ENCODE data around the gene EHD2.

GRCh38 chr19:47681936-47682335 is 31.3 kb upstream of the EHD2 start:
- TF ChIP-seq, protein P1, sequence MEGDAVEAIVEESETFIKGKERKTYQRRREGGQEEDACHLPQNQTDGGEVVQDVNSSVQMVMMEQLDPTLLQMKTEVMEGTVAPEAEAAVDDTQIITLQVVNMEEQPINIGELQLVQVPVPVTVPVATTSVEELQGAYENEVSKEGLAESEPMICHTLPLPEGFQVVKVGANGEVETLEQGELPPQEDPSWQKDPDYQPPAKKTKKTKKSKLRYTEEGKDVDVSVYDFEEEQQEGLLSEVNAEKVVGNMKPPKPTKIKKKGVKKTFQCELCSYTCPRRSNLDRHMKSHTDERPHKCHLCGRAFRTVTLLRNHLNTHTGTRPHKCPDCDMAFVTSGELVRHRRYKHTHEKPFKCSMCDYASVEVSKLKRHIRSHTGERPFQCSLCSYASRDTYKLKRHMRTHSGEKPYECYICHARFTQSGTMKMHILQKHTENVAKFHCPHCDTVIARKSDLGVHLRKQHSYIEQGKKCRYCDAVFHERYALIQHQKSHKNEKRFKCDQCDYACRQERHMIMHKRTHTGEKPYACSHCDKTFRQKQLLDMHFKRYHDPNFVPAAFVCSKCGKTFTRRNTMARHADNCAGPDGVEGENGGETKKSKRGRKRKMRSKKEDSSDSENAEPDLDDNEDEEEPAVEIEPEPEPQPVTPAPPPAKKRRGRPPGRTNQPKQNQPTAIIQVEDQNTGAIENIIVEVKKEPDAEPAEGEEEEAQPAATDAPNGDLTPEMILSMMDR (IDR thresholded peaks at IDR 0.05), result no peak
- TF ChIP-seq POLR2A (IDR thresholded peaks at IDR 0.05) (no peak), POLR2AphosphoS5 (IDR thresholded peaks at IDR 0.05) (no peak)
